PC-3 (cell line): Measurements from ENCODE around the gene TEAD4.

Source experiments
- EZH2 ChIP-seq: fragments of 300-600 bp; sonication (generic); IDR thresholded peaks from one replicate; pipeline ENCODE4 v1.6.1; 2017; ENCODE audit warnings: antibody characterized with exemption, mild to moderate bottlenecking, low read length; ENCODE audit not compliant: unreplicated experiment
- EZH2phosphoT487 ChIP-seq: fragments of 300-600 bp; sonication (generic); IDR thresholded peaks from 2 replicates; pipeline ENCODE4 v1.6.1; 2018; ENCODE audit warnings: mild to moderate bottlenecking, antibody characterized with exemption, low read length, borderline replicate concordance
- TF ChIP-seq, protein P1 (sequence below): fragments of 300-600 bp; sonication (generic); conservative IDR thresholded peaks from 2 replicates; pipeline ENCODE4 v1.5.1; 2017; ENCODE audit warnings: antibody characterized with exemption, low read depth, mild to moderate bottlenecking, low read length

DNA sequence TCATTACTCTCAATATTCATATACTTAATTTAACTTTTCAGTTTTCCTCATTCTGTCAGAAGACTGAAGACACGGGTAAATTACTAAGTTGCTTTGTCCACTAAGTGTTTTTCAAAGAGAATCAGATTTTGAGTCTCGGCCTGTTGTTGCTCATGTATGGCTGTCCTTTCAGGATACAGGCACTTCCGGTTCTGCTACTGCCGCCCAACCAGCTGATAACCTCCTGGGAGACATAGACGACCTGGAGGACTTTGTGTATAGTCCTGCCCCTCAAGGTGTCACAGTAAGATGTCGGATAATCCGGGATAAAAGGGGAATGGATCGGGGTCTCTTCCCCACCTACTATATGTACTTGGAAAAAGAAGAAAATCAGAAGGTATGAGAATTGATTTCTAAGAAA is 28.3 kb upstream of the TEAD4 start:
- TF ChIP-seq, protein P1, sequence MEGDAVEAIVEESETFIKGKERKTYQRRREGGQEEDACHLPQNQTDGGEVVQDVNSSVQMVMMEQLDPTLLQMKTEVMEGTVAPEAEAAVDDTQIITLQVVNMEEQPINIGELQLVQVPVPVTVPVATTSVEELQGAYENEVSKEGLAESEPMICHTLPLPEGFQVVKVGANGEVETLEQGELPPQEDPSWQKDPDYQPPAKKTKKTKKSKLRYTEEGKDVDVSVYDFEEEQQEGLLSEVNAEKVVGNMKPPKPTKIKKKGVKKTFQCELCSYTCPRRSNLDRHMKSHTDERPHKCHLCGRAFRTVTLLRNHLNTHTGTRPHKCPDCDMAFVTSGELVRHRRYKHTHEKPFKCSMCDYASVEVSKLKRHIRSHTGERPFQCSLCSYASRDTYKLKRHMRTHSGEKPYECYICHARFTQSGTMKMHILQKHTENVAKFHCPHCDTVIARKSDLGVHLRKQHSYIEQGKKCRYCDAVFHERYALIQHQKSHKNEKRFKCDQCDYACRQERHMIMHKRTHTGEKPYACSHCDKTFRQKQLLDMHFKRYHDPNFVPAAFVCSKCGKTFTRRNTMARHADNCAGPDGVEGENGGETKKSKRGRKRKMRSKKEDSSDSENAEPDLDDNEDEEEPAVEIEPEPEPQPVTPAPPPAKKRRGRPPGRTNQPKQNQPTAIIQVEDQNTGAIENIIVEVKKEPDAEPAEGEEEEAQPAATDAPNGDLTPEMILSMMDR = no peak
- TF ChIP-seq EZH2 (no peak), EZH2phosphoT487 (no peak)
